Measurements from ENCODE around the gene STAU1. TPM values are rescaled to one million over a fixed set of nuclear protein-coding genes. Genes with fewer than 3 reads are reported as not detected.

The STAU1 gene
- total RNA-seq, 1 donor from 2014 or later = 58.6 TPM

- no peak for TF ChIP-seq CTCF (conservative IDR thresholded peaks at IDR 0.05; ENCODE audit: low read depth, low read length)
- no peak for DNase-seq (ENCODE audit: low read depth)
These were observed 22.5 kb downstream of the STAU1 start for GRCh38 chr20:49165611-49166010.

GRCh38 chr20:49163696-49164095 is 24.4 kb downstream of the STAU1 start:
- no peak for TF ChIP-seq CTCF (conservative IDR thresholded peaks at IDR 0.05; ENCODE audit: low read depth, low read length)
- no peak for DNase-seq (ENCODE audit: low read depth)
- H3K4me3 ChIP-seq (ENCODE audit: low read depth, low read length) = no peak overlapping the region

More at GRCh38 chr20:49165611-49166010, 22.5 kb downstream of the STAU1 start:
- H3K4me3 ChIP-seq (ENCODE audit: low read depth, low read length) = no peak overlapping the region

- TF ChIP-seq CTCF (conservative IDR thresholded peaks at IDR 0.05; ENCODE audit: low read depth, low read length) = no peak
- no peak overlapping the region for H3K4me3 ChIP-seq (ENCODE audit: low read depth, low read length)
- DNase-seq (ENCODE audit: low read depth) = no peak
These were observed 26.5 kb downstream of the STAU1 start for GRCh38 chr20:49161428-49162152.

- TF ChIP-seq CTCF (conservative IDR thresholded peaks at IDR 0.05; ENCODE audit: low read depth, low read length) = no peak
- no peak for DNase-seq (ENCODE audit: low read depth)
These were observed 27.8 kb downstream of the STAU1 start for GRCh38 chr20:49160057-49160929.

GRCh38 chr20:49157146-49157545 is 31.0 kb downstream of the STAU1 start:
- DNase-seq (ENCODE audit: low read depth) = no peak
- no peak overlapping the region for H3K4me3 ChIP-seq (ENCODE audit: low read depth, low read length)
- no peak for TF ChIP-seq CTCF (conservative IDR thresholded peaks at IDR 0.05; ENCODE audit: low read depth, low read length)

More at GRCh38 chr20:49160057-49160929, 27.8 kb downstream of the STAU1 start:
- H3K4me3 ChIP-seq (ENCODE audit: low read depth, low read length) = no peak overlapping the region

- DNase-seq (ENCODE audit: low read depth) = no peak
- TF ChIP-seq CTCF (conservative IDR thresholded peaks at IDR 0.05; ENCODE audit: low read depth, low read length) = no peak
- H3K4me3 ChIP-seq (ENCODE audit: low read depth, low read length) = no peak overlapping the region
These were observed 31.7 kb downstream of the STAU1 start for GRCh38 chr20:49156481-49156880.
